Nephron (organoid): ENCODE measurements around the gene TNFRSF8.

ENCODE experiments used
- H3K27ac Mint-ChIP-seq, 3 experiments: 2 replicates each; pipeline ENCODE4 v1.8.0; 2020; ENCODE audit warnings: mixed read lengths in 3 of 3, mild to moderate bottlenecking in 2 of 3, moderate library complexity in 1 of 3
- H3K27me3 Mint-ChIP-seq: 2 replicates; pipeline ENCODE4 v1.8.0; 2021; ENCODE audit warnings: low read depth, mild to moderate bottlenecking, moderate library complexity, mixed read lengths
- H3K36me3 Mint-ChIP-seq: 2 replicates; pipeline ENCODE4 v1.8.0; 2020; ENCODE audit warnings: low read depth, mixed read lengths
- H3K4me1 Mint-ChIP-seq: 2 replicates; pipeline ENCODE4 v1.8.0; 2020; ENCODE audit warnings: mixed read lengths
- H3K4me3 Mint-ChIP-seq, 3 experiments: 2 replicates each; pipeline ENCODE4 v1.8.0; 2020; ENCODE audit warnings: mild to moderate bottlenecking in 3 of 3, mixed read lengths in 3 of 3, moderate library complexity in 2 of 3
- H3K9me3 Mint-ChIP-seq: 2 replicates; pipeline ENCODE4 v1.8.0; 2020; ENCODE audit warnings: mixed read lengths
- TF ChIP-seq, protein P1 (sequence below), 3 experiments: fragments of 200-600 bp; sonication (generic); IDR thresholded peaks; one replicate each; pipeline ENCODE4 v1.5.0; 2021; ENCODE audit warnings: antibody characterized with exemption in 3 of 3; ENCODE audit not compliant: unreplicated experiment in 3 of 3

TNFRSF8 gene

DNA sequence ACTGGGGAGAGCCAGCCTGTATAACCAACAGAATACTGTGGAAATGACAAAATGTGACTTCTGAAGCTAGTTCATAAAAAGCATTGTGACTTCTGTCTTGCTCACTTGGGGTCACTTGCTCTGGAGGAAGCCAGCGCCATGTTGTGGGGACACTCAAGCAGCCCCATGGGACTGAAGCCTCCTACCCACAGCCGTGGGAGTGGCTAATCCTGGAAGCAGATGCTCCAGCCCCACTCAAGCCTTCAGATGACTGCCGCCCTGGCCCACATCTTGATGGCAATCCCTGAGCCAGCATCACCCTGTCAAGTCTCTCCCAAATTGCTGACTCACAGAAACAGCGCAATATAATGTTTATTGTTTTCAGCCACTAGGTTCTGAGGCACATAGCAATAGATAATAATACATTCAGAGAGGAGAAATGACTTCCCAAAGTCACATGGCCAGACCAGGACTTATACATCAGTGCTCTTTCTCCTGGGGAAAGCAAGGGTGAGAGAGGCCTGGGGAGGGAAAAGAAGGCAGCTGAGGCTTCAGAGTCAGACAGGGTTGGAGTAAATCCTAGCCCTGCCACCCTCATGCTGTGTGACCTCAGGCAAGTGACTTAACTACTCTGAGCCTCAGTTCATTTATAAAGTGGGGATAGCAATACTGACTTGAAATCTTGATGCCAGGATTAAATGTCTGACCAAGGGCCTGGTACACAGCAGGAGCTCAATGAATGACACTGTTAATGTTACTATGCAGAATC, 5.0 kb upstream of the TNFRSF8 start:
- Mint-ChIP-seq H3K9me3 (peaks cover 8% of the 10 kb centered on the region), H3K27me3 (peaks cover 42% of the 10 kb centered on the region), H3K27ac (no peak overlapping the region), H3K4me1 (peaks cover 5% of the 10 kb centered on the region), H3K4me3 (no peak overlapping the region), H3K36me3 (peaks cover 3% of the 10 kb centered on the region)
- TF ChIP-seq, protein P1, sequence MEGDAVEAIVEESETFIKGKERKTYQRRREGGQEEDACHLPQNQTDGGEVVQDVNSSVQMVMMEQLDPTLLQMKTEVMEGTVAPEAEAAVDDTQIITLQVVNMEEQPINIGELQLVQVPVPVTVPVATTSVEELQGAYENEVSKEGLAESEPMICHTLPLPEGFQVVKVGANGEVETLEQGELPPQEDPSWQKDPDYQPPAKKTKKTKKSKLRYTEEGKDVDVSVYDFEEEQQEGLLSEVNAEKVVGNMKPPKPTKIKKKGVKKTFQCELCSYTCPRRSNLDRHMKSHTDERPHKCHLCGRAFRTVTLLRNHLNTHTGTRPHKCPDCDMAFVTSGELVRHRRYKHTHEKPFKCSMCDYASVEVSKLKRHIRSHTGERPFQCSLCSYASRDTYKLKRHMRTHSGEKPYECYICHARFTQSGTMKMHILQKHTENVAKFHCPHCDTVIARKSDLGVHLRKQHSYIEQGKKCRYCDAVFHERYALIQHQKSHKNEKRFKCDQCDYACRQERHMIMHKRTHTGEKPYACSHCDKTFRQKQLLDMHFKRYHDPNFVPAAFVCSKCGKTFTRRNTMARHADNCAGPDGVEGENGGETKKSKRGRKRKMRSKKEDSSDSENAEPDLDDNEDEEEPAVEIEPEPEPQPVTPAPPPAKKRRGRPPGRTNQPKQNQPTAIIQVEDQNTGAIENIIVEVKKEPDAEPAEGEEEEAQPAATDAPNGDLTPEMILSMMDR (IDR thresholded peaks at IDR 0.05; ENCODE audit: unreplicated experiment in 3 of 3) = no peak

- TF ChIP-seq, protein P1 (IDR thresholded peaks at IDR 0.05; ENCODE audit: unreplicated experiment in 3 of 3) = no peak
- Mint-ChIP-seq H3K9me3 (peaks cover 8% of the 10 kb centered on the region), H3K27me3 (peaks cover 51% of the 10 kb centered on the region), H3K4me1 (no peaks in the 10 kb centered on the region), H3K36me3 (peaks cover 3% of the 10 kb centered on the region), H3K27ac (no peak overlapping the region), H3K4me3 (no peak overlapping the region)
Measured at GRCh38 chr1:12059226-12059625, 3.9 kb upstream of the TNFRSF8 start.

DNA sequence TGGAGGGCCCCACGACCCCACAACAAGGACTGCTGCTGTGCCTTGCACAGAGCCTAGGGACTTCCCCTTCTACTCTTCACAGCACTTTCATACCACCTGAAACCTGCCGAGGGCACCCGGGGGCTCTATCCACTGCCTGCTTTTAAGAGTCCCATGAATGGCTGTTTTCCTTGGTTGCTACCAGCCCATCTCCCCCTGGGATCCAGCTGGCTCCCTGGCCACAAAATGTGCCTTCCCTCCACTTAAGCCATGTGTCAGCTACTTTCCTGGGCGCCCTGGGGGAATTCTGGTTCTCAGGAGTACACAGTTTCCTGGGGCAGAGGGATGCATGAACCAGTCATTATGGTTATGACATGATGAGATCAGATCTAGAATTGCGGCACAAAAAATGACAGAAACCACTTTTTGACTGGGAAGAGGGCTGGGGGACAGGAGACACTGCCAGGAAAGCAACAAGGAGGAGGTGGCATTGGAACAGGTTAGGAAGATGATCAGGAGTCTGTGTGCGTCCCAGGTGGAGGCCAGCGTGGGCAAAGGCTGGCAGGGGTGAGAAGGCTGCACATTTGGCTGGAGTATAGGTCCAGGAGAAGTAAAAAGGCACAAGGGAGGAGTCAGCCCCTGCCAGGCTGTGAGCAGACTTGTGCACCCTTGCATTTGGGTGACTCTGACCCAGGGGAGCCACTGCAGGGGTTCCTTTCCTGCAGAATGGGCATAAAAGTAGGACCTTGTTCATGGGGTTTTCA, 3.2 kb upstream of the TNFRSF8 start:
- Mint-ChIP-seq H3K4me3 (no peak overlapping the region), H3K36me3 (peaks cover 3% of the 10 kb centered on the region), H3K4me1 (no peaks in the 10 kb centered on the region), H3K27ac (no peak overlapping the region), H3K9me3 (peaks cover 8% of the 10 kb centered on the region), H3K27me3 (peaks cover 58% of the 10 kb centered on the region)
- TF ChIP-seq, protein P1 (IDR thresholded peaks at IDR 0.05; ENCODE audit: unreplicated experiment in 3 of 3) = no peak

DNA sequence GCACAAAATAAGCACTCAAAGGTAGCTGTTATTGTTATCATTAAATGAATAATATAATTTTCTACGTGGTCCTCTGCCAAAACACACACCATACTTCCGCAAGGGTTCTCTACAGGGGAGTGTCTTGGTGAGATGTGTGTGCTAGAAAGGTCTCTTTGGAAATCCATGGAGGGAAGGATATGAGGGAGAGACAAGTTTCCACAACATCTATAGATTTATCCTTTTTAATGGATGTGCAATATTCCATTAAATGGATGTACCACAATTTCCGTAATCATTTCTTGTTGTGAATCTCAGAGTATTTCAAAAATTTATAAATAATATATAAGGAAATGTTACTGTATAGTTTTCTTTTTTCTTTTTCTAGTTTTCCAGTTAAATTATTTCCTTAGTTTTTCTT, 2.6 kb upstream of the TNFRSF8 start:
- Mint-ChIP-seq H3K4me3 (no peak overlapping the region), H3K27me3 (peaks cover 64% of the 10 kb centered on the region), H3K36me3 (peaks cover 3% of the 10 kb centered on the region), H3K4me1 (no peaks in the 10 kb centered on the region), H3K27ac (no peak overlapping the region), H3K9me3 (peaks cover 8% of the 10 kb centered on the region)
- TF ChIP-seq, protein P1 (IDR thresholded peaks at IDR 0.05; ENCODE audit: unreplicated experiment in 3 of 3) = no peak

DNA sequence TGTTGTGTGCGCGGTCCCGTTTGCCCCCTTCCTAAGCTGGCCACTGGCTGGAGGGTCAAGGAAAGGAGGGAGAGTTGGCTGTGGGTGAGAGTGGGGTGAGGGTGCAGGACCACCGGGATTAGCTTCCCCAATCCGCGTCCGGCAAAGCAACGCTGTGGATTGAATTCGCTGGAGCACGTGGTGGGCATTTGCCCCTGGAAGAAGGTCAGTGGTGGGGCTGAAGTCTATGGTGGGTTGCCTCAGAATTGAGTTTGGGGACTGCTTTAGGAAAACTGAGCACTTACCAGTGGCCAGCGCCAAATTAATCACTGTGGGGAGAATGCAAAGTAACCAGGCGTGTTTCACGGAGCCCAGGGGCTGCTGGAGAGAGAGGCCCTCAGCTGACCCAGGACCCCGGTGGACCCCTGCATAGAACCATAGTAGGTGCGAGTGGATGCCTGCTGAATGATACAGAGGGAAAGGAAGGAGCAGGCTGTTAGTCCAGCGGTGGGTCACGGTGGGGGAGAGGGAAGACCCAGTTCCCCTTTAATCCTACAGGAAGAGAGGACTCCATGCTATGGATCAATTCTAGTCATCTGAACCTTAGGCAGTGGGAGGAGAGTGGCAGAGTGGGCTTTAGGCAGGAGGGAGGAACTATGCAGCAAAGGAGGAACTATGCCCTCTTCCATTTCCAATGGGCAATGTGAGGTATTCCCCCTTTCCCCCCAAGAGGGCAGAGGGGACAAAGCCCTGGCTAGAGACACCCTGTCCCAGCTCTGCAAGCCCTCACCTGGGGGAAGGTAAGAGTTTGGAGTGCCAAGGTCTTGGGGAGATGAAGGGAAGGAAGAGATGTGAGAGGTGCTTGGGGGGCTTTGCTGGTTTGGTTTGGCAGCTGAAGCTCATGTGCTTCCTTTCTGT, 1.2 kb downstream of the TNFRSF8 start:
- peaks cover 3% of the 10 kb centered on the region for H3K36me3 Mint-ChIP-seq
- H3K27ac Mint-ChIP-seq = no peak overlapping the region
- TF ChIP-seq, protein P1 (IDR thresholded peaks at IDR 0.05; ENCODE audit: unreplicated experiment in 3 of 3) = no peak
- H3K4me3 Mint-ChIP-seq = peak overlapping the region in 1 of 3 experiments; percentile 29
- H3K27me3 Mint-ChIP-seq = peaks cover 65% of the 10 kb centered on the region
- peaks cover 20% of the 10 kb centered on the region for H3K4me1 Mint-ChIP-seq
- H3K9me3 Mint-ChIP-seq = peaks cover 8% of the 10 kb centered on the region
